ENCODE data around the gene KDELR3. TPM values are rescaled to one million over a fixed set of nuclear protein-coding genes. Genes with fewer than 3 reads are reported as not detected.
A peak's percentile ranks its signal among the peaks of the same experiment; 100 is the strongest.

The KDELR3 gene
- total RNA-seq, 1 experiment from 2014 or later = 7.3 TPM

DNA sequence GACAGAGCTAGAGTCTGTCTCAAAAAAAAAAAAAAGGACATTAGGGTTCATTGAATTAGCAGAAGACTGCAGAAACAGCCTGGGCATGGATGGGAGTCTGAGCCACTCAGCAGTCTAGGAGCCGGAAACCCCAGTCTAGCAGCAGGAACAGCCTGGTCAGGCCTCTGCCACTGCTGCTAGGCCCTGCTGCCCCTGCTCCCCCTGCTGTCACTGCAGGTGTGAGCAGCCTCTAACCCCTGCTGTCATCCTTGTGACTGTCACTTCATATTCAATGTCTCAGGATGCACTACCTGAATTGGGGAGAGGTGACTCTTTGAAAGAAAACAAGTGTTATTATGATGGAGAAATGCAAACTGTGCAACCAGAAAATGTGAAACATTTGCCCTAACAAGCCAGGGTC is 45.2 kb downstream of the KDELR3 start:
- Histone ChIP-seq H4K20me1 (ENCODE audit: control insufficient read depth, insufficient read depth, insufficient read length) (no peaks in the 10 kb centered on the region), H3K4me1 (ENCODE audit: insufficient read depth, low read length) (peaks cover 5% of the 10 kb centered on the region; the same call in 1 of the 2 replicates), H3K79me2 (ENCODE audit: insufficient read depth, low read length) (no peaks in the 10 kb centered on the region), H3K79me1 (ENCODE audit: insufficient read depth, low read depth, low read length, poor library complexity, severe bottlenecking) (no peaks in the 10 kb centered on the region), H4K5ac (ENCODE audit: insufficient read length, low read depth, low read length) (no peak overlapping the region), H2BK12ac (ENCODE audit: insufficient read length, low read depth, low read length) (no peak overlapping the region), H2BK15ac (ENCODE audit: low read depth, low read length) (no peak overlapping the region), H3K18ac (ENCODE audit: insufficient read length, low read depth, low read length) (no peak overlapping the region), H3K4me2 (ENCODE audit: insufficient read depth, insufficient read length, low read length) (peak overlapping the region; percentile 14), H4K8ac (replicated peaks; ENCODE audit: insufficient read length, low read depth, low read length) (no peak overlapping the region), H3T11ph (ENCODE audit: low read length) (no peak overlapping the region), H2AFZ (ENCODE audit: low read length) (no peak overlapping the region), H3K27me3 (ENCODE audit: insufficient read depth, low read length) (no peaks in the 10 kb centered on the region), H3K56ac (ENCODE audit: insufficient read length, low read depth, low read length) (no peak overlapping the region), H2BK20ac (ENCODE audit: low read depth, low read length, poor library complexity, severe bottlenecking) (no peak overlapping the region), H2BK120ac (ENCODE audit: low read depth, low read length, poor library complexity, severe bottlenecking) (no peak overlapping the region), H4K91ac (ENCODE audit: insufficient read length, low read depth, low read length) (no peak overlapping the region), H3K23me2 (ENCODE audit: insufficient read length, low read depth, low read length, poor library complexity, severe bottlenecking) (no peaks in the 10 kb centered on the region), H3K14ac (ENCODE audit: insufficient read depth, low read length) (no peak overlapping the region), H2AK5ac (ENCODE audit: insufficient read length, low read length) (no peak overlapping the region), H3K27ac (ENCODE audit: insufficient read length, low read depth, low read length) (no peak overlapping the region), H3K4ac (ENCODE audit: low read depth, low read length) (no peak overlapping the region), H2BK5ac (ENCODE audit: insufficient read length, low read length) (no peak overlapping the region), H3K9ac (ENCODE audit: extremely low read depth, insufficient read length, low read length) (no peak overlapping the region), H3K23ac (ENCODE audit: insufficient read length, low read depth, low read length) (no peak overlapping the region), H3K9me3 (ENCODE audit: control insufficient read depth, low read depth, low read length) (no peaks in the 10 kb centered on the region)
- Mint-ChIP-seq H3K27ac (peak overlapping the region in 2 of 3 experiments; percentile 21 to 89; a peak in 1 of 7 replicates), H3K27me3 (ENCODE audit: low read depth) (no peaks in the 10 kb centered on the region), H3K36me3 (ENCODE audit: insufficient read depth in 1 of 3, low read depth in 3 of 3) (no peaks in the 10 kb centered on the region), H3K9me3 (no peaks in the 10 kb centered on the region), H3K4me3 (no peak overlapping the region), H3K4me1 (peaks cover 30 to 40% of the 10 kb centered on the region in 2 experiments)
- WGBS (ENCODE audit: extremely low coverage, insufficient read length, low lambda C conversion rate) = no CpG with 5 or more reads among the region's 1 CpG
- peak; percentile 80 for DNase-seq
- TF ChIP-seq, protein P1, sequence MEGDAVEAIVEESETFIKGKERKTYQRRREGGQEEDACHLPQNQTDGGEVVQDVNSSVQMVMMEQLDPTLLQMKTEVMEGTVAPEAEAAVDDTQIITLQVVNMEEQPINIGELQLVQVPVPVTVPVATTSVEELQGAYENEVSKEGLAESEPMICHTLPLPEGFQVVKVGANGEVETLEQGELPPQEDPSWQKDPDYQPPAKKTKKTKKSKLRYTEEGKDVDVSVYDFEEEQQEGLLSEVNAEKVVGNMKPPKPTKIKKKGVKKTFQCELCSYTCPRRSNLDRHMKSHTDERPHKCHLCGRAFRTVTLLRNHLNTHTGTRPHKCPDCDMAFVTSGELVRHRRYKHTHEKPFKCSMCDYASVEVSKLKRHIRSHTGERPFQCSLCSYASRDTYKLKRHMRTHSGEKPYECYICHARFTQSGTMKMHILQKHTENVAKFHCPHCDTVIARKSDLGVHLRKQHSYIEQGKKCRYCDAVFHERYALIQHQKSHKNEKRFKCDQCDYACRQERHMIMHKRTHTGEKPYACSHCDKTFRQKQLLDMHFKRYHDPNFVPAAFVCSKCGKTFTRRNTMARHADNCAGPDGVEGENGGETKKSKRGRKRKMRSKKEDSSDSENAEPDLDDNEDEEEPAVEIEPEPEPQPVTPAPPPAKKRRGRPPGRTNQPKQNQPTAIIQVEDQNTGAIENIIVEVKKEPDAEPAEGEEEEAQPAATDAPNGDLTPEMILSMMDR (conservative IDR thresholded peaks at IDR 0.05) = peak; percentile 63

Measured in H9 (cell line).